GM06990 (cell line): ENCODE results near the gene CASK.

Experiments used
- DNase-seq: peaks from one replicate; pipeline ENCODE4 v3.0.0-alpha.2; 2011; ENCODE audit not compliant: insufficient read length; ENCODE audit errors: extremely low read depth
- H3K27me3 ChIP-seq: replicated peaks from 2 replicates; pipeline ENCODE4 v1.6.0; 2011; ENCODE audit warnings: low read length; ENCODE audit not compliant: control insufficient read depth, insufficient read depth
- H3K36me3 ChIP-seq: 2 replicates; pipeline ENCODE4 v1.5.1; 2011; ENCODE audit warnings: low read length; ENCODE audit not compliant: control insufficient read depth, insufficient read depth
- H3K4me3 ChIP-seq: replicated peaks from 2 replicates; pipeline ENCODE4 v1.5.1; 2011; ENCODE audit warnings: low read depth, mild to moderate bottlenecking, control low read depth, low read length
- CTCF ChIP-seq: IDR thresholded peaks from 2 replicates; pipeline ENCODE4 v1.5.1; 2011; ENCODE audit warnings: low read length, control low read depth, mild to moderate bottlenecking, inconsistent platforms; ENCODE audit not compliant: insufficient read depth, poor library complexity, severe bottlenecking

CASK gene

GRCh38 chrX:41561045-41561444 lies 362.3 kb downstream of the CASK start:
- Histone ChIP-seq H3K27me3 (no peaks in the 10 kb centered on the region), H3K4me3 (no peak overlapping the region), H3K36me3 (no peaks in the 10 kb centered on the region)
- no peak for TF ChIP-seq CTCF
- DNase-seq: peak; percentile 28

- TF ChIP-seq CTCF: no peak
- DNase-seq: no peak
- no peaks in the 10 kb centered on the region for H3K27me3 ChIP-seq
- no peak overlapping the region for H3K4me3 ChIP-seq
- H3K36me3 ChIP-seq: no peaks in the 10 kb centered on the region
These were observed 363.9 kb downstream of the CASK start for GRCh38 chrX:41559235-41560052.

- Histone ChIP-seq H3K36me3 (no peaks in the 10 kb centered on the region), H3K27me3 (no peaks in the 10 kb centered on the region), H3K4me3 (no peak overlapping the region)
- peak; percentile 42 for TF ChIP-seq CTCF
- DNase-seq: peak; percentile 3
These were observed 364.8 kb downstream of the CASK start for GRCh38 chrX:41558531-41558930.

GRCh38 chrX:41556958-41557357 lies 366.4 kb downstream of the CASK start:
- Histone ChIP-seq H3K36me3 (no peaks in the 10 kb centered on the region), H3K27me3 (no peaks in the 10 kb centered on the region), H3K4me3 (no peak overlapping the region)
- no peak for TF ChIP-seq CTCF
- no peak for DNase-seq

- H3K36me3 ChIP-seq: no peaks in the 10 kb centered on the region
- H3K27me3 ChIP-seq: no peaks in the 10 kb centered on the region
- no peak for DNase-seq
- H3K4me3 ChIP-seq: no peak overlapping the region
- no peak for TF ChIP-seq CTCF
These were observed 369.7 kb downstream of the CASK start for GRCh38 chrX:41553688-41554087.

GRCh38 chrX:41548411-41548810 lies 374.9 kb downstream of the CASK start:
- Histone ChIP-seq H3K4me3 (no peak overlapping the region), H3K36me3 (no peaks in the 10 kb centered on the region), H3K27me3 (no peaks in the 10 kb centered on the region)
- no peak for TF ChIP-seq CTCF
- DNase-seq: no peak
